ENCODE data around the gene DAPK2. TPM values are rescaled to one million over a fixed set of nuclear protein-coding genes. Genes with fewer than 3 reads are reported as not detected.
A peak's percentile ranks its signal among the peaks of the same experiment; 100 is the strongest.

DAPK2 gene
- total RNA-seq, 2 donors from 2014 or later = 0.76 to 8.1 TPM

- Mint-ChIP-seq H3K27ac (peak overlapping the region in 1 of 2 donors; percentile 88), H3K4me1 (ENCODE audit: low read depth in 2 of 2) (peaks cover 38 to 44% of the 10 kb centered on the region in 2 donors), H3K4me3 (no peak overlapping the region), H3K9me3 (no peaks in the 10 kb centered on the region), H3K36me3 (no peaks in the 10 kb centered on the region), H3K27me3 (no peaks in the 10 kb centered on the region)
- ATAC-seq (no peak), DNase-seq (ENCODE audit: low spot score) (no peak)
Observed at GRCh38 chr15:63941698-63942465, 104.4 kb downstream of the DAPK2 start.

DNA sequence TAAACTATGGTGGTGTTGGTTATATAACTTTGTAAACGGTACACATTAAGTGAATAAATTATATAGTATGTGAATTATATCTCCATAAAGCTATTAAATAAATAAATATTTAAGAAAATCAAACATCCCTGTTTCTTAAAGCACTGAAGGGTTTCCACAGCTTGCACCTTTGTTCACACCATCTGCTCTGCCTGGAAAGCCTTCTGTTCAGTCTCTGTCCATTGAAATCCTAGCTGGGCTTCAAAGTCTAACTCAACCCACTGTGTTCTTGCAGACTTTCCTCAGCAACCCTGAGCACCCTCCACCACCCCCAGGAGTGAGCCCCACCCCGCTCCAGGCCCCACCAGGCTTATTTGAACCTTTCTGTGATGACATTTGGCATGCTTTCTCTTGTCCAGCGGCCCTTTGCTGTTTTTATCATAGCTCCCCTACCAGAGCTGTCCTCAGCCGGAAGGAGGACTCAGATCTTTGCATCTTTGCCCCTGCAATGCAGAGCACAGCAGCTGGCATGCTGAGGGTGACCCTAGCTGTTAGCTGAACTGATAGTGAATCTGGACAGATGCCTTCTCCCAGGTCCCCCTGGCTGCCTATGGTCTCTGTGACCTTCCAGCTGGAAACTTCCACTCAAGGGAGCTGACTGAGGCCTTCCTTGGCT, 105.2 kb downstream of the DAPK2 start:
- Mint-ChIP-seq H3K9me3 (no peaks in the 10 kb centered on the region), H3K27ac (peak overlapping the region in 1 of 2 donors; percentile 88), H3K4me3 (no peak overlapping the region), H3K36me3 (no peaks in the 10 kb centered on the region), H3K27me3 (no peaks in the 10 kb centered on the region), H3K4me1 (ENCODE audit: low read depth in 2 of 2) (peaks cover 38 to 44% of the 10 kb centered on the region in 2 donors)
- no peak for ATAC-seq
- no peak for DNase-seq (ENCODE audit: low spot score)

- H3K4me3 Mint-ChIP-seq = peak overlapping the region; percentile 81
- H3K9me3 Mint-ChIP-seq = no peaks in the 10 kb centered on the region
Observed at GRCh38 chr15:63939531-63940130, 106.7 kb downstream of the DAPK2 start.

DNA sequence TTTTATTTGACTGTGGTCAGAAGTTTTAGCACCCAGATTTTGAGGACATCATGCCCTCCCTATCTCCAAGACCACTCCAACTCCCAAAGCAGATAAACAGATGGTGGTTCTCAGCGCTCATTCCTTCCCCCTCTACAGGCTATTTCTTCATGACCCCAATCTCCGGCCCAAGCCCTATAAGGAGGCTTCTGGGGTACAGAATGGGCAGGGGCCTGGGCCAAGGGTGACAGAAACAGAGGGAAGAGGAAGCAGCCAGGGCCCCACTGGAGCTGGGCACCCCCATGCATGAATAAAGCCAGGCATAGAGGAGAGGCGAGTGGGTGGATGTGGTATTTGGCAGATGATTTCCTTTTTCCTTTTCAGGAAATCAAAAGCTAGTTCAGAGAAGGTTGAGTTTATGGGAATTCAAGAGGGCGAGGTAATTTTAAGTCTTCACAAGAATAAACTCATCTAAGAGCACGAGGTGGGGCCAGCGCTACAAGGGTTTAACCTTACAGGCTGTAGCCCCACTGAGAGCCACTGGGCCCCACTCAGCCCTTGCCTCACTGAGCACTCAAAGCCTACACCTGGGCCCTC, 107.7 kb downstream of the DAPK2 start:
- H3K36me3 Mint-ChIP-seq = no peaks in the 10 kb centered on the region
- ATAC-seq (peak; percentile 37 to 55), DNase-seq (ENCODE audit: low spot score) (no peak)
- no peaks in the 10 kb centered on the region for H3K9me3 Mint-ChIP-seq
- peak overlapping the region; percentile 84 for H3K27ac Mint-ChIP-seq
- peak overlapping the region; percentile 81 for H3K4me3 Mint-ChIP-seq
- H3K27me3 Mint-ChIP-seq = no peaks in the 10 kb centered on the region
- H3K4me1 Mint-ChIP-seq (ENCODE audit: low read depth in 2 of 2) = peaks cover 37% of the 10 kb centered on the region in 2 donors

More at GRCh38 chr15:63939531-63940130, 106.7 kb downstream of the DAPK2 start:
- H3K36me3 Mint-ChIP-seq = no peaks in the 10 kb centered on the region
- DNase-seq (ENCODE audit: low spot score) (peak; percentile 74), ATAC-seq (peak; percentile 78)
- H3K27me3 Mint-ChIP-seq = no peaks in the 10 kb centered on the region
- H3K4me1 Mint-ChIP-seq (ENCODE audit: low read depth in 2 of 2) = peaks cover 32 to 37% of the 10 kb centered on the region in 2 donors
- peak overlapping the region; percentile 84 for H3K27ac Mint-ChIP-seq

DNA sequence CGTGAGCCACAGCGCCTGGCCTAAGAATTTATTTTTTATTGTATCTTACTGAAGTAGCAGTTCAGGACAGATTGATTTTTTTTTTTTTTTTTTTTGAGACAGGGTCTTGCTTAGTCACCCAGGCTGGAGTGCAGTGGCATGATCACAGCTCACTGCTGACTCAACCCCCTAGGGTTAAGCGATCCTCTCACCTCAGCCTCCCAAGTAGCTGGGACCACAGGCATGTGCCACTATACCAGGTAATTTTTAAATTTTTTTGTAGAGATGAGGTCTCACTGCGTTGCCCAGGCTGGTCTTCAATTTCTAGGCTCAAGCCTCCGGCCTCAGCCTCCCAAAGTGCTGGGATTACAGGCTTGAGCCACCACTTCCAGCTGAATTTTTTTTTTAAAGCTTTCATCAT, 112.8 kb downstream of the DAPK2 start:
- ATAC-seq (peak in 1 of 2 donors; percentile 88), DNase-seq (ENCODE audit: low spot score) (peak; percentile 35)
- Mint-ChIP-seq H3K27ac (no peak overlapping the region), H3K9me3 (no peaks in the 10 kb centered on the region), H3K4me1 (ENCODE audit: low read depth in 2 of 2) (peaks cover 19 to 21% of the 10 kb centered on the region in 2 donors), H3K36me3 (no peaks in the 10 kb centered on the region), H3K27me3 (no peaks in the 10 kb centered on the region), H3K4me3 (no peak overlapping the region)

DNA sequence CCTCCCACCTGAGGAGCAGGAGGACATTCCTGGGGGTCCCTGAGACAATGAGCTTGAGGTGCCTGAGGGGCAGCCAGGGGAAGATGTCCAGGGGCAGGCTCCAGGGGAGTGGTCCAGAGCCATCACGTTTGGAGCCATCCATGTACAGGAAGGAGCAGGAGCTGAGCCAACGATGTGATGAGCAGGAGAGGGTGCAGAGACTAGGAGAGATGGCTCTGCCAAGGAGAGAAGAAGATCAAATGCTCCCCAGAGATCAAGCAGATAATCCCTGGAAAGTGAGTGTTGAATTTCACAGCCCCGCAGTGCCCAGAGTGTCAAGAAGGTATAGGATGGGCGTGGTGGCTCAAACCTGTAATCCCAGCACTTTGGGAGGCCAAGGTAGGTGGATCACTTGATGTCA, 114.7 kb downstream of the DAPK2 start:
- H3K27me3 Mint-ChIP-seq = no peaks in the 10 kb centered on the region
- H3K36me3 Mint-ChIP-seq = no peaks in the 10 kb centered on the region
- H3K4me3 Mint-ChIP-seq = no peak overlapping the region
- peak; percentile 50 for DNase-seq (ENCODE audit: low spot score)
- H3K27ac Mint-ChIP-seq = peak overlapping the region in 1 of 2 donors; percentile 21
- ATAC-seq = peak in 1 of 2 donors; percentile 28
- no peaks in the 10 kb centered on the region for H3K9me3 Mint-ChIP-seq
- H3K4me1 Mint-ChIP-seq (ENCODE audit: low read depth in 2 of 2) = peaks cover 4 to 9% of the 10 kb centered on the region in 2 donors

- Mint-ChIP-seq H3K4me1 (ENCODE audit: low read depth in 2 of 2) (peaks cover 4 to 9% of the 10 kb centered on the region in 2 donors), H3K27ac (no peak overlapping the region), H3K9me3 (no peaks in the 10 kb centered on the region), H3K4me3 (no peak overlapping the region), H3K36me3 (no peaks in the 10 kb centered on the region), H3K27me3 (no peaks in the 10 kb centered on the region)
- ATAC-seq (no peak), DNase-seq (ENCODE audit: low spot score) (peak; percentile 49)
Observed at GRCh38 chr15:63930034-63930433, 116.3 kb downstream of the DAPK2 start.

- H3K4me1 Mint-ChIP-seq (ENCODE audit: low read depth in 2 of 2) = peaks cover 0 to 9% of the 10 kb centered on the region in 2 donors
- H3K27me3 Mint-ChIP-seq = no peaks in the 10 kb centered on the region
- DNase-seq (ENCODE audit: low spot score) (no peak), ATAC-seq (no peak)
- H3K36me3 Mint-ChIP-seq = no peaks in the 10 kb centered on the region
- peak overlapping the region in 1 of 2 donors; percentile 17 for H3K27ac Mint-ChIP-seq
- no peaks in the 10 kb centered on the region for H3K9me3 Mint-ChIP-seq
- H3K4me3 Mint-ChIP-seq = no peak overlapping the region
Observed at GRCh38 chr15:63928185-63928842, 118.0 kb downstream of the DAPK2 start.

DNA sequence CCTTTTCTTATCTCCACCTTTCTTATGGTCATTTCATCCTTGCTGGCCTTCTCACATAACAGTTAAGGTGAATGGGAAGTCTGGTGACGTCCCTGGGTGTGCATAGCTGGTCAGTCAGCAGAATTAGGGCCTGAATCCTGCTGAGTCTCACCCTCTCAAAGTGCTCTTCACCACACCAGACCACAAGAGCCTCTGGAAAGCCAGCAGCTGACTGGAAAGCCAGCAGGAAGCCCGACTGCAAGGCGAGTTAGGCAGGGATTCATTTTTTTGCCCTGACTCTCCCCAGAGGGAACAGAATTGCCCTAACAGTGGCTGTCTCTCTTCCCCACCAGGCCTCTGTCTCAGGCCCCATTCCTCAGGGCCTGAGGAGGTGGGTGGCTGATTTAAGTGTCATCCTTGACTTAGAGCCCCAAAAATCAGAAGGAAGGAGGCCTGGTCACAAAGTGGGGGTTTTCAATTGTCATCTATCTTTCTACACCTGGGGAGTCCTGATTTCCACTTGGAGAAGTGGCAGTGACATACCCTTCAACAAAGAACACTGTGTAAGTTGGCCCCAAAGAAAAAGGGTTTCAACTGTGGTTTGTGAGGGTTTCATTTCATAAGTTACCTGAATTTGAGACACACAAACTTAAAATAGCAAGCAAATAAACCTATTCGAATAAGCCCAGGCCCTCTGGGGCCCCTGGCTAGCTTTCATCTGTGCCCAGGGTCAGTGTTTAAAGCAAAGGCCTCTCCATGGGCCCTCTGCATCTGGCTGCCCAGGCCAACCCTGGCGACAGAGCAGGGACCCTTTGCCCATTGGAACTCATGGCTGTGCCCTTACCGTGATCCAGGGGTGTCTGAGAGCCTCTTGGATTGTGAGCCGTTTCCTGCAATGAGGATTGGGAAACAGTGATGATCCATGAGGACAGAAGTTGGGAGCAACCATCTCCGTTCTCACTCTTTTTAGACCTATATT, 122.0 kb downstream of the DAPK2 start:
- Mint-ChIP-seq H3K36me3 (no peaks in the 10 kb centered on the region), H3K4me1 (ENCODE audit: low read depth in 2 of 2) (peaks cover 11 to 12% of the 10 kb centered on the region in 2 donors), H3K27ac (no peak overlapping the region), H3K27me3 (no peaks in the 10 kb centered on the region), H3K4me3 (no peak overlapping the region), H3K9me3 (no peaks in the 10 kb centered on the region)
- no peak for ATAC-seq
- DNase-seq (ENCODE audit: low spot score) = no peak

DNA sequence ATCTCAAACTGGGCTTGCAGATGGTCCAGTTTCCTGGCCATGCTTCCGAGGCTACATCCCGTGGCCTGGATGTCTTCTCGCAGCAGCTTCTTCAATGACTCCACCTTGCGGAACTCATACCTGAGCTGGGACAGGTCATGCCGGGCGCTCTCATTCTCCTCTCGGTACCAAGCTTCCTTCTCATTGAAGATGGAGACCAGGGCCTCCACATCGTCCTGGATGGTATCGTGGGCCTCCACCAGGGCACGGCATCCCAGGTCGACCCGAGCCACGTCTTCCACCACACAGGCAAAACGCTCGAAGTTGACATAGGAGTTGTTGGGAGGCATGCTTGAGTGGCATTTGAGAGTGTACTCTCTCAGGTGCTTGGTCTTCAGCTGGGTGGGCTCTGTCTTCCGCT, 123.4 kb downstream of the DAPK2 start:
- peaks cover 15 to 17% of the 10 kb centered on the region in 2 donors for H3K4me1 Mint-ChIP-seq (ENCODE audit: low read depth in 2 of 2)
- H3K9me3 Mint-ChIP-seq = no peaks in the 10 kb centered on the region
- no peaks in the 10 kb centered on the region for H3K27me3 Mint-ChIP-seq

DNA sequence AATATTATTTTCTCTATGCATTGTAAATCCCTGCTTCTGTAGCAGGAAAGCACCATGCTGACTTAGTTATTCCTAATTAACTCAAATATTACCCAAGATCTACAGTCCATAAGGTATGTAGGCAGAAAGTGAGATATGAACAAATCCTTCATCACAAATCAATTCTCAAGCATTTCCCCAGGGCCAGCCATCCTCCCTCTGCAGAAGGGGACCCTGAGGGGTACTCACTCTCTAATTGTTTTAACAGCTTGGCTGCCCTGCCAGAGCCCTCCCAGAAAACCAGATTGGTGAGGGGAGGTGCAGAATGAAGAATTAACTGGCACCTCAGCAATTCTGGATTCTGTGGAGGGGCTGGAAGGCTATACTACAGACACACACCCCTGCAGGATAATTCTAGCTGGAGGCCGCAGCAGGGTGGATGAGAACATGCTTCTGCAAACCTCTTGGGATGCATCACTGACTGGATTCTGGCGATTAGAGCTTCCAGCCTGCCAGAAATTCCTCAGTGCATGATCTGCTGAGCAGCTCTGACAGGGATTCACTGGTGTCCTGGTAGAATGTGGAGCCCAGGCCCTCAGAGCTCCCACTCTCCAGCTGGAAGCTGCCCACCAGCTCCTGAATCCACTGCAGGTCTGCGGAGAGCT, 123.9 kb downstream of the DAPK2 start:
- no peak for ATAC-seq
- H3K4me1 Mint-ChIP-seq (ENCODE audit: low read depth in 2 of 2) = peaks cover 18 to 22% of the 10 kb centered on the region in 2 donors
- no peak overlapping the region for H3K27ac Mint-ChIP-seq
- no peak overlapping the region for H3K4me3 Mint-ChIP-seq
- H3K27me3 Mint-ChIP-seq = no peaks in the 10 kb centered on the region
- H3K9me3 Mint-ChIP-seq = no peaks in the 10 kb centered on the region
- no peak for DNase-seq (ENCODE audit: low spot score)
- no peaks in the 10 kb centered on the region for H3K36me3 Mint-ChIP-seq

More for the DNA sequence above, 123.4 kb downstream of the DAPK2 start:
- ATAC-seq = no peak
- no peak for DNase-seq (ENCODE audit: low spot score)
- no peak overlapping the region for H3K4me3 Mint-ChIP-seq
- H3K36me3 Mint-ChIP-seq = no peaks in the 10 kb centered on the region
- H3K27ac Mint-ChIP-seq = no peak overlapping the region

DNA sequence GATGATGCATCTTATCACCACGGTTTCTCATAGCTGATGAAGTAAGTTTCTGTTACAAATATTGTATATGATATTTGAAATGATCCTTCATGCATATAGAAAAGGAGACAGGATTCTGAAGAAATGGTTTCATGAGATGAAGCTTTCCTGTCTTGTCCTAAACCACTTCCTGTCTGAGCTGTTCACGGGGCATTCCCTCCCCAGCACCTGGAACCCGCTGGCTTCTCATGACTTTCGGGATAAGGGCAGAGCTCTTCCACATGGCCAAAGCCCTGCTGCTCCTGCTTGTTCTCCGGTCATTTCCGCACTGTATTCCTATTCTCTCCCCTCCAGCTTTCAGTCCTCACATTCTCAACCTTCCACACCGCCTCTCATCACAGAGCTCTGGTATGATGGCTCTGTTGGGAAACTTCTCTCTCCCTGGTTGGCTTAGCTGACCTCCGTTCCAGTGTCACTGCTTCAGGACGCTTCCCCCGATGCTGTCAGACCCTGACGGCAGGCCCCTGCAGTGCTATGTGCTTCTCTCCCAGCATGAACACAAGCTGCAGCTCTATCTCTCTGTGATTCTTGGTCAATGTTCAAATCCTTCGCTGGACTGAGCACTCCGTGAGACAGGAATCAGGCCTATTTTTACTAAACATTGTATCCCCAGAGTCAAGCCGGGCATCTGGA, 125.6 kb downstream of the DAPK2 start:
- Mint-ChIP-seq H3K4me3 (peak overlapping the region; percentile 60), H3K27ac (no peak overlapping the region), H3K9me3 (no peaks in the 10 kb centered on the region), H3K4me1 (ENCODE audit: low read depth in 2 of 2) (peaks cover 18 to 22% of the 10 kb centered on the region in 2 donors), H3K27me3 (no peaks in the 10 kb centered on the region), H3K36me3 (no peaks in the 10 kb centered on the region)
- no peak for ATAC-seq
- DNase-seq (ENCODE audit: low spot score) = no peak

Data from natural killer cell treated with Interleukin-12 subunit alpha and Interleukin-12 subunit beta and Interleukin-15 and Interleukin-18, amount 100 ng/mL, for 72 hours (primary cell).